Measurements from ENCODE around the gene LRMDA.
A peak's percentile ranks its signal among the peaks of the same experiment; 100 is the strongest.
"Not testable (repeated sequence)": the region's sequence is repeated elsewhere in the genome, so short reads cannot be mapped to it uniquely, and the experiment has no call there.

LRMDA gene

DNA sequence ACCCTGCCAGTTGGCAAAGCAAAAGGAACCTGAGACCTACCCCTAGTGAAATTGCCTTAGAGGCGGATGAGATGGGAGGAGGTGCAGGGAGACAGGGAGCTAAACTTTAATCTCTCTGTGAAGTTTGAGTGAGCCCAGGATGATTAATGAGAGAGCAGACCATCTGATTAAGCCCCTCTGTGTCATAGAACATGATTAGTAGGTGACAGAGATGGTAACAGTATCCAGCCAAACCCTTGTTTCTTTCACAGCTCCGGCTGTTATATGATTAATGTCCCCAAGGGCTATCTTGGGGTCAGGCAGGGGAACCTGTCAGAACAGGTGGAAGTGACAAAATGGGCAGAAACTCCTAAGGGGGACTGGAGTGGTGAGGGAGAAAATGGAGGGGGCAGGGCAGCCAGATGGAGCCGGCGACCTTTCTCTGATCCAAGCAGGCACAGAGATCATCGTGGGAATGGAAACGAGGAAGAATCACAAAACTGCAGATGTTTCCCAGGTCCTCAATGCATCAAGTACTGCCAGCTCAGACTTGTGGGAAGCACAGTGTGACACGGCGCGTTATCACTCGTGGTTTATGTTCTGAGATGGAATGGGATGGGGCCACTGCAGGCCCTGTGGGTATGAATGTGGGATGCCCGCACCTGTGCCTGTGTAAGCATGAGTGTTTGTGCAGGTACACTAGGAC lies 684.2 kb downstream of the LRMDA start:
- no peak for DNase-seq

DNA sequence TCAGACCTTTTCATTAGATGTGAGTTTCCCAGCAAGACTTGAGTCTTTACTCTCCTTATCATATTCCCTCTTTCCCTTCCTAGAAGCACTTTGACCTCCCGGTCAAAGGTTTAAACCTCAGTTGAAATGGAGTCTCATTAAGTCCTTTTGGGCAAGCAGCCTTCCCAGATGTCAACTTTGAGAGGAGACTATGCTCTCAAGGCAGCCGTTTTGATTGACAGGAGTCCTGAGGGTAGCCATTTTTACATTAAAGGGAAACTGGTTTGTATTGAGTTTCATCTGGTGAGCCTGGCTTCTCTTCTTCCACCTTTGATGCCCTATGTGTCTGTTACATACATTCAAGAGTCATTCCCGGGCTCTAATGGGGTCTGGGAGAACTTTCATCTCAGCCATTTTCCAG lies 685.1 kb downstream of the LRMDA start:
- DNase-seq, result no peak

DNA sequence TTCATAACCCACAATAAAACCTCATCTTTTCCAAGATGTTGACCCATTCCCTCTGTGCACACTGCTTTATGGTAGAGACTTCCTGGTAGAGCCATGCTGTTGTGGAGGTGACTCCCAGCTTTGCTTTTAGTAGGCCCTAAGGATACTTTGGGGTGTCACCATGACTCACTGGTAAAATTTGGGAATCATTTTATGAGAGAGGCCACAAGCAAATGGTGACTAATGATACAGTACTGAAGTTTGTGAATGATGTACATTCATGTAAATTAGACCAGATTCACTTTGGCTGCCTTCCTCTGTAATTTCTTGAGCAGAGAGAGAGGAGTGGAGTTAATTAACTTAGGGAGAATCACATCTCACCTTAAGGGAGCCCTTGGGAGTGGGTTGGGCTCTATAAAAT lies 686.5 kb downstream of the LRMDA start:
- no peak for DNase-seq

DNA sequence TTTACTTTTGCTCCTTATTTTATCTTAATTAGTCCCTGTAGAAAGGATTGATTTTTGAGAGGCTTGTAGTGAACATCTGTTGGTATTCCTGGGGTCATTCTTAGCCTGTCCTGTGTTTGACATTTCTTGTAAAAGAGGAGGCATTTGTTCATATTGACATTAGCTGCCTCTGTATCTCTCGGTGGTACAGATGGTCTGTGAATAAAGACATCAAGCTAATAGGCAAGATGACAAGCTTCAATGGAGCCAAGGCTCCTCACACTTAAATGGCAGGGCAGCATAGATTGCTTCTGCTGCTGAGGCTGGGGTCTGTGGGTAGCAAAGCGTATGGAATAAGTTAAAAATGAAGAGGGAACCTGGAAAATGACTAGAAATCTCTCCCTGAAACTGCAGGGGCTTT lies 687.6 kb downstream of the LRMDA start:
- no peak for DNase-seq

DNA sequence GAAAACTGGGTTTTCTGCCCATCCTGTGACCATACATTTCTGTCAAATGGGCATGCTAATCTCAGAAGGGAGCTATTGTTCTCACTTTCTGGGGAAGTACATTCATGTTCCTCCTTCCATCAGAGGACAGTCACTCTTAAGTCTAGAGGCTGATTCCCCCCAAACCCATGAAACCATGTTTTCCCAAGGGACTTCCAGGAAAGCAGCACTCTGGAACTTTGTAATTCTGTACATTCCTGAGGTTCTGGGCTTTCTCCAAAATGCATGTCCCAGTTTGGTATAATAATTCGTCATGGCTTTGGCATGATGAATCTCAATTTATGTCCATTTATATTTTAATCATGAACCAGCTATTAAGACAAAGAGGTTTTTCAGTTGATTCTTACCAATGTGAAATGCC lies 688.1 kb downstream of the LRMDA start:
- DNase-seq, result no peak

GRCh38 chr10:76122056-76122455 lies 690.6 kb downstream of the LRMDA start:
- DNase-seq, result no peak

GRCh38 chr10:76124280-76124679 lies 692.9 kb downstream of the LRMDA start:
- no peak for DNase-seq

GRCh38 chr10:76125900-76126299 lies 694.5 kb downstream of the LRMDA start:
- no peak for DNase-seq

DNA sequence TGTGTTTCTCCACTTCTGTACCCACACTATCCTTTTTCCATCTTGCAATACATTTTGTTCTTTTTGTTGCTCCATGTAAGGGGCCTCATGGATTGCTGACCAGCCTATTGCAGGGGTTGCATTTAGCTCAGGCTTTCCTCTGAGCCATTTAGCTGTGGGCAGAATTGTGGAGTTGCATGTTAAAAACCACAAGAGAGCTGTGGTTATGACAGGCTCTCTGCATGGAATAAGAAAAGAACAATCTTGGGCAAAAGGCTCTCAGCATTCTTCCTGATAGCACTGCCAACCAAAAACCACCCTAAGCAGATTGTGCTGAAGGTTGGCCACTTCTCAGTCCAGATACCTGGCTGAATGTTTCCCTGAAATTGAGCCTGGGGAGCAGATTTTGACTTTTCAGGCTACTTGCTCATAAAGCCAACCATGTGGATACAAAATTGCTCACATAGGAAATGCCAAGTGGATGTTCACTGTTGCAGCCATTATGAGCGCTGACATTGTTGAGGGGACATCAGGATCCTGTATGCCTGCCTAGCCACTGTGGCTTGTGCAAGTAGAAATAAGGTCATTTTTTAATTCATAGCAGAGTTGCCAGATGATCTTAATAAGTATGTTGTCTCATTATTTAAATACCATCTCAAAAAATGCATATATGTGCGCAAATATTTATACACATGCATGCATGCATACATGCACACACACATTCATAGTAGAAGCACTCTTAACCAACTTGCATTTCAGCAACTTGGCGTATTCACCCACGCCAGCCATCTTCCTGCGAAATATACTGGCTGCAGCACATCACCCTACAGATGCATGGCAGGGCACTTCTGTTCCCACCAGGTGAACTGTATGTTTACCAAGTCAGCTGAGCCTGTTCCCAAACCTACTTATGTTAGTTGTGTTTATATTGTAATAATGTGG lies 695.4 kb downstream of the LRMDA start:
- no peak for DNase-seq

GRCh38 chr10:76127984-76128589 lies 696.7 kb downstream of the LRMDA start:
- no peak for DNase-seq

GRCh38 chr10:76129213-76129612 lies 697.8 kb downstream of the LRMDA start:
- no peak for DNase-seq

DNA sequence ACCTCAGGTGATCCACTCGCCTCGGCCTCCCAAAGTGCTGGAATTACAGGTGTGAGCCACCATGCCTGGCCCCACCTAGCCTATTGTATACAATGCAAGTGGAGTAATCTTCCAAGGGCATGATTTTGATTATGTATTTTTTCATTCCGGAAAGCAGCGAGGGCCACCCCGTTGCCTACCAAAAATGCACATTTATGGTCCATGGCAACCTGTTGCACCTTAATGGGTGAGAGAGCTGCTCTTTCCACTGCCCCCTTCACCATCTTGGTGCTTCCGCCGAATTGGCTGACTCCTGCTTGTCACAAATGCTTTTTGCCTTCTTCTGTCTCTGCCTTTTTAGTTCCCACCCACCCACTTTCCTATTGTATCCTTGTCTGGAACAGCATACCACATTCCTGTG lies 699.5 kb downstream of the LRMDA start:
- no peak for DNase-seq

- peak; percentile 24 for DNase-seq
Observed at GRCh38 chr10:76133597-76134255, 702.3 kb downstream of the LRMDA start.

DNA sequence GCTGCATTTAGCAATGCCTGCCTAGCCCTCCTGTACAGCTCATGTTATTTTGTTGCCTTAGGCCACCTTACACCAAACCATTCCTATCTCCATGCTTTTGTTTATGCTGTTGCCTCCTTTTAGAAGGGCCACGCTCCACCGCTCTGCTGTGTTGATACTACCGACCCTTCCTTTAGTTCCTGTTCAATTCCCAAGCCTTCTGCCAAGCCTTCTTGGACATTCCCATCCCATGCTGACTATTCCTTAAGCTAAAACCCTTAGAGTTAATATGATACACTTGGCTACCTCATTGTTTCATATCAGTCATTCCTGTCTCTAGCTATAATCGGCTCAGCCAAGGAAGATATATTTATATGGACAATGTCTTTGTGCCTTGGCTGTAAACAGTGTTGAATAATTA lies 705.5 kb downstream of the LRMDA start:
- DNase-seq, result no peak

- DNase-seq, result peak; percentile 71
Observed at GRCh38 chr10:76138286-76138685, 706.9 kb downstream of the LRMDA start.

DNA sequence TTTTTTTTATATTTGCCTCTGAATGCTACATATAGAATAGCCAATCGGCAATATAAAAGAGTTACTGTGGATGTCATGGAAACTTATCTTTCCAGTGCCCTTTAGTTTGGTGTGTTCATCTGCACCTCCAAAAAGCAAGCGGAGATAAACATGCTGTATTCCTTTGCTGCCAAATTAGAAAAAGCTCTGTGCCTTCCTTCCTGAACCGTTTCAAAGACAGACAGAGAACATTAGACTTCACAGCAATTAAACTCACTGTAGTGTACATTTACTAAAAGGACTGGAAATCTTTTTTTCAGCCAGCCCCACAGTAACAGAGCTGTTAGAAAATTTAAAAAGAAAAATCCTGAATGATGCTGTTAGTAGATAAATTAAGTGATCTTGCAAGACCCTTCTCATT lies 707.5 kb downstream of the LRMDA start:
- peak; percentile 1 for DNase-seq

DNA sequence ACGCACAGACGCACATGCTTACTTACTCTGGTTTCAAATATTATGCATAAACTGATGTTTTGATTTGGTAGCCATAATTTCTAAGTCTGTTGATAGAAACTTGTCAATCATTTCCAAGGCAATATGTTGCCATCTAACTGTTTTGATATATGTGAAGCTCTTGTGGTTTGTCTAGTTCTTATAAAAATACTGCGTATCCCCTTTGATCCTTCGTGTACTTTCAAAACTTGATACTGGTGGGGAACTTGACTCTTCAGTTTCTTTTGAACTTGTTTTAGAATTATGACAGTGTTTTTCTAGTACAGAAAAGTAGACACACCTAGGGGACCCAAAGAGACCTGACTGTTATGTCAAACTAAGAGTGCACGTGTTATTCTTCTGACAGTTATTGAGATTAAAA lies 708.0 kb downstream of the LRMDA start:
- no peak for DNase-seq

- DNase-seq, result peak; percentile 76
Observed at GRCh38 chr10:76141376-76141775, 710.0 kb downstream of the LRMDA start.

- not testable (repeated sequence) for DNase-seq
Observed at GRCh38 chr10:76148217-76148616, 716.8 kb downstream of the LRMDA start.

GRCh38 chr10:76149182-76149581 lies 717.8 kb downstream of the LRMDA start:
- no peak for DNase-seq

GRCh38 chr10:76149602-76150138 lies 718.2 kb downstream of the LRMDA start:
- no peak for DNase-seq

GRCh38 chr10:76150139-76150875 lies 718.9 kb downstream of the LRMDA start:
- no peak for DNase-seq
